Measurements from ENCODE around the gene THRB.
"Not testable (repeated sequence)": the region's sequence is repeated elsewhere in the genome, so short reads cannot be mapped to it uniquely, and the experiment has no call there.

The THRB gene

DNA sequence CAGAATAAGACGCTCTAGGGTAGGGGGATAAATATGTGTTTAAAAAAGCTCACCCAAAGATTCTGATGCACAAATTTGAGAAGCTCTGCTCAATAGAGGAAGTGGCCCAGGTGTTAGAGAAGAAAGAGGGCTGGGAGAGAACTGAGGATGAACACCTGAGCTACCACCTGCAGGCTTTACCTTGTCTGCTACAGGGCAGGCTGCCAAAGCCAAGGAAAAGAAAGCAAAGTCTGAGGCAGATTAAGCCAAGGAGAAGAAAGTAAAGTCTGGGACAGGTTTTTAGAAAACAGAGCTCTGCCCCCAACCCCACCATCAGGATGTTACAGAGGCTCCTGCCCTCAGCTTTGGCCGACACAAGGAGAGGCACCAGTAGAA lies 92.9 kb downstream of the THRB start:
- peak; percentile 2 for DNase-seq (ENCODE audit: low spot score)

GRCh38 chr3:24401090-24401810 lies 93.4 kb downstream of the THRB start:
- no peak for DNase-seq (ENCODE audit: low spot score)

GRCh38 chr3:24400450-24400849 lies 94.2 kb downstream of the THRB start:
- no peak for DNase-seq (ENCODE audit: low spot score)

GRCh38 chr3:24400015-24400414 lies 94.6 kb downstream of the THRB start:
- no peak for DNase-seq (ENCODE audit: low spot score)

DNA sequence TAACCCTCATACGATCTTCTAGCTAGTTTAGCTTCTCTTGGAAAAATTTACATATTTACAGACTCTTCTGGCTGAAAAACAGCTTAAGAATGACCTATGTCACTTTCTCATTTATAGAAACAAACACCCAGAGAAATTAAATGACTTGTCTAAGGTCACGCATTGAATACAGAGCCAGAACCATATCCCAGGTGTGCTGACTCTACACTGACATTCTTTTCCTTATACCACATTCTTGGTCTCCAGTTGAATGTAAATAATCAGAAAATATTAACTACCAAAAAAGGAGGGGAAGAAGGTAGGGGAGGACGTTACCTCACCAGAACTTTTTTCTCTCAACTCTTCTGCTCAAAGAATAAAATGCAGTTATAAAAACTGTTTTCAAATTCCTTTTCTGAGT lies 95.0 kb downstream of the THRB start:
- DNase-seq (ENCODE audit: low spot score) = no peak

DNA sequence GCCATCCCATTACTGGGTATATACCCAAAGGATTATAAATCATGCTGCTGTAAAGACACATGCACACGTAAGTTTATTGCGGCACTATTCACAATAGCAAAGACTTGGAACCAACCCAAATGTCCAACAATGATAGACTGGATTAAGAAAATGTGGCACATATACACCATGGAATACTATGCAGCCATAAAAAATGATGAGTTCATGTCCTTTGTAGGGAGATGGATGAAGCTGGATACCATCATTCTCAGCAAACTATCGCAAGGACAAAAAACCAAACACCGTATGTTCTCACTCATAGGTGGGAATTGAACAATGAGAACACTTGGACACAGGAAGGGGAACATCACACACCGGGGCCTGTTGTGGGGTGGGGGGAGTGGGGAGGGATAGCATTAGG lies 95.9 kb downstream of the THRB start:
- not testable (repeated sequence) for DNase-seq (ENCODE audit: low spot score)

DNA sequence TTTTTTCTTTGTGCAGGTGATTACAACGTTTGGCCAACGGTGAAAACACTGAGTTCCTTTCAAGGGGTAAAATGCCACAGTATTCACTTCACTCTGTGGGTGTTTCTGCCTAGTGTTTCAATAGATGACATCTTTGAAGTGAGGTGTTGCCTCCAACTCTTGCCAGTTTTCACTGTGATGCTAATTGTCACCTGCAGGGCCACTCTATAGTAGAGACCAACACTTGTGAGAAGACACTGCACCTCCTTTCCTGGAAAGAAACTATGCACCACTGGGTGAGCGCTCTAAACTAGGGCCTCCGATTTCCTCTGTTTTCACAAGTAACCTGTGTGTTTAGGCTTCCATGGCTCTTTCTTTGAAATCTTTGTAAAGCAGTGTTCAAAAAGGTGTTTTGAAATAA lies 98.3 kb downstream of the THRB start:
- no peak for DNase-seq (ENCODE audit: low spot score)

GRCh38 chr3:24394754-24395153 lies 99.9 kb downstream of the THRB start:
- DNase-seq (ENCODE audit: low spot score) = no peak

DNA sequence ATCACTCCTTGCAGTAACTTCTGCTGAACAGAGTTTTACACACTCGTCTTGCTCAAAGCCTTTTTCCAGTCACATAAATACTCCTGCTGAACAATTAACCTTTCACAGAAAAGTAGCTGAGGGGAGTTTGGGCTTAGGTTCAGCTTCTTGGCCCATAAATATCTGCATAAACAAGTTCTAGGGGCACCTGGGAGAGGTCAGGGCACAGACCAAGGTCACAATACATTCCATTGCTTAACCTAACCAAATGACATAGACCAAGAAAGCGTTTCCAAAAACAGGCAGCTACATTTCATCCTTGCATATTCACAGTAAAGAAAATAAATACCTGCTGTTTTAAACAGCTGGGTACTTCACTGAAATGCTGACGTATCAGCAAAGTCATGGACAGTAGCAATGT lies 101.3 kb downstream of the THRB start:
- DNase-seq (ENCODE audit: low spot score) = no peak

DNA sequence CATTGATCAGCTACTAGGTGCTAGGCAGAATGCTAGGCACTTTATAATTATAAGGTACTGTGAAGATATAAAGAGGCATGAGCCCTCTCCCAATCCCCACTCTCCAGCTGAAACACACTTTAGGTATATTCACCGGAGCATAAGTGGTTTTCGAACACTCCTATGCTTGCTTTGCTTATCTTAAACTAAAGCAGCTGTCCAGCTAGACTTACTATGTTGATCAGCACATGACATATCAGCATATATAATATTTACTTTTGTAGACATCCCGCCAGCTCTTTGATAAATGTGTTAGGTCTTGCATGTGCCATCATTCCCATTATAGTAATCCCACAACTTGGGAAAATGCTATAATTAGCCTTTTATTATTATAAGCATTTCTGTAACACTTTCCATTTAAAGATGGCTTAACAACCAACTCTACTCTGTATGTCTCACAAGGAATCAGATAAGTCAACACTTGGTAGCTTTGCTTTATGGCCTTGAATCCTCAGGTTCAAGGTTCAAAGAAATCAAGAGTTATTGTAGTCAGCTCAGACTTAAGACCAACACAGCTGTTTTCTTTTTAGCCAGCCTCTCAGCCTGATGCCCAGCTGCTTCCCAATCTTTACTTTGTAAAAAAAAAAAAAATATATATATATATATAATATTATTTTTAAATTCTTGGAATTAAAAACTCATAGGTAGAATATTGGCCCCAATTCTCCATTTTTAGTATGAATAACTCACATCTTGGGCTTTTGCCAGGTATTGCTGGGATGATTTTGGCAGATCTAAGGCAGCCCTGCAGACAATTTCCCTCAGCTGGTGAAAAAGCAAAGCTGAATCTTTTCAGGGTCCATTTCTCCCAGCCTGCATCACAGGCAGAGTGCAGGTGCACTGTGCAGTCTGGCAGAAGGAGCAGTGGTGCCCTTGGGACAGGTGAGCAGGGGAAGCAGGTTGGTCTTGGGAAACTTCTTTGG lies 104.2 kb downstream of the THRB start:
- no peak for DNase-seq (ENCODE audit: low spot score)

GRCh38 chr3:24389108-24390090 lies 105.3 kb downstream of the THRB start:
- DNase-seq (ENCODE audit: low spot score) = no peak

- no peak for DNase-seq (ENCODE audit: low spot score)
These were observed 106.0 kb downstream of the THRB start for GRCh38 chr3:24388611-24389010.

DNA sequence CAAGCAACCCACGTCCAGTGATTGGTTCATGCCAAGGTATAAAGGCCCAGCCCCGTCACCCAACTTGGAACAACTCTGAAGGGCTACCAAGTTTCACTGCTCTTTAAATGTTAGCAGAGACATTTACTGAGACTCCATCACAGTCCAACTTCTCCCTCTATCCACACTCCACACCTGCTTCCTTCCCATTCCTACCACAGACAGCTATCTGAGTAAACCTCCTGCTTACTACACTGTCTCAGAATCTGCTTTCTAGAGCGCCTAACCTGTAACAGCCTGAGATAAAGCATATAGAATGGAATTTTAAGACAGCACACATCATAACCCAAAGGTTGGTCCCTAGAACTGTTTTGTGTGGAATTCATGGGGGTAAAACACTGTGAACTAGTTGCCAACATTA lies 106.5 kb downstream of the THRB start:
- DNase-seq (ENCODE audit: low spot score) = no peak

DNA sequence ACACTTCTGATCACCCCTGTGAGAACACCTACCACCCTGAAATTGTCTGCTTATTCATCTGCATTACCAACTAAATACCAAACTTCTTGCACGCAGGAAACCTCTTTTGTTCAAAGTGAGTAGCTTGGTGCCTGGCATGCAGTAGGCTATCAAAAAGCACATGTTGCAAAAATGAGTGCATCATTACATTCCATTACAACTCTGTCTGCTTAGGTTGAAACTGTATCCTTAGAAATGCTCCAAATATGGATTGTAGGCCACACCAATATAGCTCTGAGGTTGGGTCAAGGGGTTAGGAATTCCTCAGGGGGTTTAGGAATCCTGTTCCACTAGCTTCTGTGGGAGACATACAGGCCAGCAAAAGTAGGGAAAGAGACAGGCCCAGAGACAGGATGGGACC lies 107.2 kb downstream of the THRB start:
- no peak for DNase-seq (ENCODE audit: low spot score)

DNA sequence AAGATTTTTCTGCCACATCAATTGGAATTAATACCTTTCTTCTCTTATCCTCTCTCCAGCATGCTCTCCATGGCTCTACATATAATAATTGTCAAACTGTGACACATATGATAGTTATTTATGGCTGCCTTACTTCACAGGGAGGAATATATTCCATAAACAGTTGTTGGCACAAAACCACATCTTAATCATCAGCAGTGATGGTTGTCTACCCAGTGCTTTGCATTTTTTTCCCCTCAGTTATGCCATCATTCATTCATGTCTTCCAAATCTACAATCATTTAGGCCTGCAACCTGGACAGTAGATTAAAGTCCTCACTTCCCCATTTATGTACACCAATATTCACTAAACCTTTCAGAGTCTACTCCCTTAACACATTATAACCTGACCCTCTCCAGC lies 107.7 kb downstream of the THRB start:
- DNase-seq (ENCODE audit: low spot score) = no peak

DNA sequence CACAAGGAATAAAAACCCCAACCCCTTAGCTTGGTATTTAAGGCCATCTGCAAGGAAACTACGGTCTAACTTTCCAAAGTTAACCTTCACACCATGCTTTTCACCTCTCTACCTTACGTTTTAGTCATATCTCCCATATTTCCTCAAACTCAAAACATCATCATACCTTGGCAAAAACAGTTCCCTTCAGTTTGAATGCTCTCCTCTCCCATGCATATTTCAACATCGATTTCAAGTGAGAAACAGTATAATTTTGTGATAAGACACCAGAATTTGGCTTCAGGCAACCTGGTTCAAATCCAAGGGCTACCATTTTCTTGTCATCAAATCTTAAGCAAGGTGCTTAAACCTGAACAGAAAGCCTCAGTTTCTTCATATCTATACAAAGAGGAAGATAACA lies 108.2 kb downstream of the THRB start:
- DNase-seq (ENCODE audit: low spot score) = no peak

- no peak for DNase-seq (ENCODE audit: low spot score)
These were observed 109.5 kb downstream of the THRB start for GRCh38 chr3:24385012-24385615.

DNA sequence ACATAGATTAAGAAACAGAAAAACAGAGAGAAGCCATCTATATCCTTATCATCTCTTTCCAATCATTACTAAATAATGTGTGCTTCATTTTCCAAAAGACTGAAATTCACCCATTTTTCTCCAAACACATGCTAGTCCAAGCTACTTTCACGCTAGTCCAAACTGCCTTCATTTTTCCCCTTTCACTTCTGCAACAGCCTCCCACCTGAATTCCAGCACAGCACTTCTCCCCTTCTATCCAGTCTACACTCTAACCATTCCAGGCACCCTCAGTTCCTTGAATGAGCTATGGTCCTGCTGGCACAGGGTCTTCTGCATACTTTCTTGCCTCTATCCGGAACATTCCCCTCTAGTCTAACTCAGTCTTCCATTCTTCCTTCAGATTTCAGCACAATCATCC lies 112.0 kb downstream of the THRB start:
- DNase-seq (ENCODE audit: low spot score) = no peak

DNA sequence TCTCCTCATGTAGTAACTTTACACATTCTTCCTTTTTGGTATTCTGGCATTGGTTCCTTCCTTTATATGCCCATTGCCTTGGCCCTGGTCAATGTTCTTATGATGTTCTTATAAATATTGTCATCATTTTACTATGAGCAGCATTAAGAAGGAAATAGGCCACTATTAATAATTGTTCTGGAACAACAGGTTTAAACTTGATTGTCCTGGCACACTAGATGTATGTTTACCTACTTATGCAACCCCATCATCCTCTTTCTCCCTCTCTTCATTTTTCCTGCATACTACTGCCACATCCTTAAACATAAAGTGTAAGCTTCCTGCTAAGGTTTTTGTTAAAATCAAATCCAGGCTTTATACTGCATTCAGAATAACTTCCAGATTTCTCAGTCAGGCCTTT lies 114.7 kb downstream of the THRB start:
- DNase-seq (ENCODE audit: low spot score) = no peak

GRCh38 chr3:24378313-24378712 lies 116.3 kb downstream of the THRB start:
- no peak for DNase-seq (ENCODE audit: low spot score)

- DNase-seq (ENCODE audit: low spot score) = no peak
These were observed 117.2 kb downstream of the THRB start for GRCh38 chr3:24377218-24377993.
